Measurements from ENCODE around the gene KCNK3. TPM values are rescaled to one million over a fixed set of nuclear protein-coding genes. Genes with fewer than 3 reads are reported as not detected.

The KCNK3 gene
- total RNA-seq, 1 donor from 2014 or later = 21.7 TPM

GRCh38 chr2:26675651-26676255 is 16.8 kb upstream of the KCNK3 start:
- Mint-ChIP-seq H3K4me1 (ENCODE audit: low read depth, unreplicated experiment) (no peaks in the 10 kb centered on the region), H3K27ac (ENCODE audit: unreplicated experiment) (no peak overlapping the region), H3K36me3 (ENCODE audit: unreplicated experiment) (peaks cover 13% of the 10 kb centered on the region), H3K4me3 (ENCODE audit: unreplicated experiment) (no peak overlapping the region), H3K9me3 (ENCODE audit: unreplicated experiment) (no peaks in the 10 kb centered on the region), H3K27me3 (ENCODE audit: unreplicated experiment) (peaks cover 15% of the 10 kb centered on the region)
- TF ChIP-seq CTCF (IDR thresholded peaks at IDR 0.05; ENCODE audit: partially characterized antibody, unreplicated experiment) = no peak
- DNase-seq = no peak

GRCh38 chr2:26678035-26678434 is 14.5 kb upstream of the KCNK3 start:
- no peaks in the 10 kb centered on the region for H3K9me3 Mint-ChIP-seq (ENCODE audit: unreplicated experiment)
- H3K4me1 Mint-ChIP-seq (ENCODE audit: low read depth, unreplicated experiment) = peaks cover 3% of the 10 kb centered on the region
- no peak for TF ChIP-seq CTCF (IDR thresholded peaks at IDR 0.05; ENCODE audit: partially characterized antibody, unreplicated experiment)
- peaks cover 14% of the 10 kb centered on the region for H3K27me3 Mint-ChIP-seq (ENCODE audit: unreplicated experiment)
- no peak overlapping the region for H3K4me3 Mint-ChIP-seq (ENCODE audit: unreplicated experiment)
- no peak for DNase-seq
- peaks cover 13% of the 10 kb centered on the region for H3K36me3 Mint-ChIP-seq (ENCODE audit: unreplicated experiment)
- H3K27ac Mint-ChIP-seq (ENCODE audit: unreplicated experiment) = no peak overlapping the region

- H3K4me1 Mint-ChIP-seq (ENCODE audit: low read depth, unreplicated experiment) = peaks cover 3% of the 10 kb centered on the region
- no peak for DNase-seq
- H3K4me3 Mint-ChIP-seq (ENCODE audit: unreplicated experiment) = no peak overlapping the region
- no peaks in the 10 kb centered on the region for H3K9me3 Mint-ChIP-seq (ENCODE audit: unreplicated experiment)
- H3K27ac Mint-ChIP-seq (ENCODE audit: unreplicated experiment) = no peak overlapping the region
- H3K36me3 Mint-ChIP-seq (ENCODE audit: unreplicated experiment) = peaks cover 13% of the 10 kb centered on the region
- no peak for TF ChIP-seq CTCF (IDR thresholded peaks at IDR 0.05; ENCODE audit: partially characterized antibody, unreplicated experiment)
- H3K27me3 Mint-ChIP-seq (ENCODE audit: unreplicated experiment) = peaks cover 14% of the 10 kb centered on the region
These were observed 12.7 kb upstream of the KCNK3 start for GRCh38 chr2:26679867-26680266.

- peaks cover 14% of the 10 kb centered on the region for H3K4me1 Mint-ChIP-seq (ENCODE audit: low read depth, unreplicated experiment)
- H3K9me3 Mint-ChIP-seq (ENCODE audit: unreplicated experiment) = no peaks in the 10 kb centered on the region
- peaks cover 8% of the 10 kb centered on the region for H3K27me3 Mint-ChIP-seq (ENCODE audit: unreplicated experiment)
- H3K36me3 Mint-ChIP-seq (ENCODE audit: unreplicated experiment) = peaks cover 13% of the 10 kb centered on the region
- no peak for TF ChIP-seq CTCF (IDR thresholded peaks at IDR 0.05; ENCODE audit: partially characterized antibody, unreplicated experiment)
- DNase-seq = no peak
- H3K4me3 Mint-ChIP-seq (ENCODE audit: unreplicated experiment) = no peak overlapping the region
- H3K27ac Mint-ChIP-seq (ENCODE audit: unreplicated experiment) = no peak overlapping the region
These were observed 10.9 kb upstream of the KCNK3 start for GRCh38 chr2:26681656-26682055.

- Mint-ChIP-seq H3K4me1 (ENCODE audit: low read depth, unreplicated experiment) (peaks cover 19% of the 10 kb centered on the region), H3K4me3 (ENCODE audit: unreplicated experiment) (no peak overlapping the region), H3K27me3 (ENCODE audit: unreplicated experiment) (peaks cover 11% of the 10 kb centered on the region), H3K27ac (ENCODE audit: unreplicated experiment) (no peak overlapping the region), H3K9me3 (ENCODE audit: unreplicated experiment) (no peaks in the 10 kb centered on the region), H3K36me3 (ENCODE audit: unreplicated experiment) (peaks cover 12% of the 10 kb centered on the region)
- DNase-seq = no peak
- no peak for TF ChIP-seq CTCF (IDR thresholded peaks at IDR 0.05; ENCODE audit: partially characterized antibody, unreplicated experiment)
These were observed 10.4 kb upstream of the KCNK3 start for GRCh38 chr2:26682155-26682554.
